ENCODE data around the gene TMEM86A. TPM values are rescaled to one million over a fixed set of nuclear protein-coding genes. Genes with fewer than 3 reads are reported as not detected.

The TMEM86A gene
- total RNA-seq, 1 experiment from 2014 or later: 1.5 TPM

GRCh38 chr11:18743900-18744514 lies 45.4 kb downstream of the TMEM86A start:
- no peaks in the 10 kb centered on the region for H3K36me3 ChIP-seq (replicated peaks; ENCODE audit: control insufficient read depth, insufficient read depth, low read length)
- H3K4me3 ChIP-seq (ENCODE audit: insufficient read depth, low read depth, low read length): no peak overlapping the region
- peak; percentile 42 for DNase-seq
- no peaks in the 10 kb centered on the region for H3K27me3 ChIP-seq (ENCODE audit: control insufficient read depth, insufficient read depth, low read length)

DNA sequence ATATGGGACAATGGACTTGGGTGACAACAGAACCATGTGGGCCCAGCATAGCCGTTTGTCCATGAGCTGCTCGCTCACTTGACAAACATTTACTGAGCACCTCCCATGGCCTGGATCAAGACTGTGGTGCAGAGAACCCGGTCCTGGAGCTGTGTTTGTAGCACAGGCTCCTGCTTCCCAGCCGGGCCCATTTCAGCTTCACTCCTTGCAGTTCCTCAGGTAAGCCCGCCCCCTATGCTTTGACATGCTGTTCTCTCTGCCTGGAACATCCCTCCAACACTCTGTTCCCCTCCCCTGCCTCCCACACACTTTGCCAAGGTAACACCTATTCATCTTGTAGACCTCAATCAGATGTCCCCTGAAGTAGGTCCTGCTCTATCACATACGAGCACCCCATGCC lies 46.7 kb downstream of the TMEM86A start:
- no peak for DNase-seq
- no peaks in the 10 kb centered on the region for H3K36me3 ChIP-seq (replicated peaks; ENCODE audit: control insufficient read depth, insufficient read depth, low read length)
- H3K27me3 ChIP-seq (ENCODE audit: control insufficient read depth, insufficient read depth, low read length): no peaks in the 10 kb centered on the region; the same call in 1 of the 2 replicates
- H3K4me3 ChIP-seq (ENCODE audit: insufficient read depth, low read depth, low read length): no peak overlapping the region

- no peak overlapping the region for H3K4me3 ChIP-seq (ENCODE audit: insufficient read depth, low read depth, low read length)
- no peaks in the 10 kb centered on the region; the same call in 1 of the 2 replicates for H3K27me3 ChIP-seq (ENCODE audit: control insufficient read depth, insufficient read depth, low read length)
- no peaks in the 10 kb centered on the region for H3K36me3 ChIP-seq (replicated peaks; ENCODE audit: control insufficient read depth, insufficient read depth, low read length)
- DNase-seq: no peak
Measured at GRCh38 chr11:18748766-18749365, 50.3 kb downstream of the TMEM86A start.

DNA sequence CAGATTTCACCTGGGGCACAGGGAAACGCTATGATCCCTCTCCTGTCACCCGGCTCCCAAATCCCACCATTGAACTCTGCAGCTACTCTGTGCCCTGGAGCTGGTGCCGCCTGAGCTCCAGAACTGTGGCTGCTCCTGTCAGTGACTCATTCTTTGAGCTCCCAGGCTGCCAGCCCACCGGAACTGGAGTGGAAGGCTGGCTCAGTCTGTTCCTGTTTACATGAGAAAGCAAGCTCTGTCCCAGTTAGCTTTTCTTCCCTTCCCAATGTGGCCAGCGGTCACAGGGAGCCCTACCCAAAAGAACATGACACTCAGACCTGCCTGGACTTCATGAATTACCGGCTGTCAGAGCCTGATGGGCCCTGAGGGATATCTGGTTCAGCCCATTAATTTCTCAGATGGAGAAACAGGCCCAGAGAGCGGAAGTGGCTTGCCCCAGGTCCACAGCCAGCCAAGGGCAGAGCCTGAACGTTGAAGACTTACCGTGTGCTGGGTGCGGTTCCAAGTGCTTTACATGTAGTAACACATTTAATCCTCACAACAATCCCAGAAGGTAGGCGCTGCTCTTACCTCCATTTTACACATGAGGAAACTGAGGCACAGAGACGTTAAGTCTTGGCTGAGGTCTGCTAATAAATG lies 51.2 kb downstream of the TMEM86A start:
- Histone ChIP-seq H3K27me3 (ENCODE audit: control insufficient read depth, insufficient read depth, low read length) (no peaks in the 10 kb centered on the region; the same call in 1 of the 2 replicates), H3K36me3 (replicated peaks; ENCODE audit: control insufficient read depth, insufficient read depth, low read length) (no peaks in the 10 kb centered on the region), H3K4me3 (ENCODE audit: insufficient read depth, low read depth, low read length) (no peak overlapping the region)
- peak; percentile 60 for DNase-seq

- Histone ChIP-seq H3K27me3 (ENCODE audit: control insufficient read depth, insufficient read depth, low read length) (no peaks in the 10 kb centered on the region; the same call in 1 of the 2 replicates), H3K4me3 (ENCODE audit: insufficient read depth, low read depth, low read length) (no peak overlapping the region), H3K36me3 (replicated peaks; ENCODE audit: control insufficient read depth, insufficient read depth, low read length) (no peaks in the 10 kb centered on the region)
- no peak for DNase-seq
Measured at GRCh38 chr11:18750944-18751343, 52.4 kb downstream of the TMEM86A start.

DNA sequence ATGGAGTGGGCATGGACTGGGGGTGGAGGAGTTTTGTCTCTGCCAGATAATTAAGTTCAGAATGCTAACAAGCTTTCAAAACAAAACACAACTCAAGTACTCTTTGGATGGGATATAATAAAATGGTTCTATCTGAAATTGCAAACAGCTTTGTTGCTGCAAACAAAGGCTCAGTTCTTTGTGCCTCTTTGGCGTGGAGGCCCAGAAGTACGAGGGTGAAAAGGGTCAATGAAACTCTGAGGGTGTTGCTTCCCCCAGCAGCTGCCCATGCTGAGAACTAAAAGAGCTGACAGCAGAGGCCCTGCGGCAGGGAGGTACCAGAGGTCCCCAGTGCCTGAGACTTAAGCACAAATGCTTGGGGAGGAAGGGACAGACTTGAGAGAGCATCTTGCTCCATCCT lies 53.9 kb downstream of the TMEM86A start:
- DNase-seq: no peak
- no peaks in the 10 kb centered on the region for H3K36me3 ChIP-seq (replicated peaks; ENCODE audit: control insufficient read depth, insufficient read depth, low read length)
- no peak overlapping the region for H3K4me3 ChIP-seq (ENCODE audit: insufficient read depth, low read depth, low read length)
- no peaks in the 10 kb centered on the region; the same call in 1 of the 2 replicates for H3K27me3 ChIP-seq (ENCODE audit: control insufficient read depth, insufficient read depth, low read length)

DNA sequence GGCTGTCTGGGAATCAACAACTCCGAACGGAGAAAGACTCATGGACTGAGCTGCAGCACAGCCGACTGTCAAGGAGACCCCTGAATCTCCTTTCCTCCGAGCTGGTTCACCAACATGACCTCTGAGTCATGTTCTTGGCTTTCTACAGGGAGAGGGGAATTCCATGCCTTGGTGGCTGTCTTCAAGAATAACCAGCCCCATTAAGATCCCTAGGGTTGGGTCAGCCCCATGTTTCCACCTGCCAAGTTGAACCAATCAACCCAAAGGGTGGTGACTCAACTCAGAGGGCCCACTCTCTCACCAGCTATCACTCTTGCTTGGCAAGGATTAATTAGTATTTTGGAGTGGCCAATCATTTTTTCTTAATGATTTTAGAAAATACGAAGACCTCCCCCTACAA lies 55.7 kb downstream of the TMEM86A start:
- Histone ChIP-seq H3K36me3 (replicated peaks; ENCODE audit: control insufficient read depth, insufficient read depth, low read length) (no peaks in the 10 kb centered on the region), H3K27me3 (ENCODE audit: control insufficient read depth, insufficient read depth, low read length) (no peaks in the 10 kb centered on the region; the same call in 1 of the 2 replicates), H3K4me3 (ENCODE audit: insufficient read depth, low read depth, low read length) (no peak overlapping the region)
- no peak for DNase-seq

Other genes starting within 250 kb of the TMEM86A start
- gene LDHAL6A, start 242.9 kb upstream of the TMEM86A start, total RNA-seq (2014; rRNA removed; shearing (Covaris generic)): not detected in 2 replicates
- gene TSG101, start 171.8 kb upstream of the TMEM86A start, total RNA-seq (2014; rRNA removed; shearing (Covaris generic)): 53.0 and 72.3 TPM in 2 replicates
- 9.4 and 11.0 TPM in 2 replicates for gene UEVLD, start 110.0 kb upstream of the TMEM86A start, total RNA-seq (2014; rRNA removed; shearing (Covaris generic))
- 0.73 TPM in 1 of 2 replicates, not detected in the other for gene MISFA, start 99.0 kb upstream of the TMEM86A start, total RNA-seq (2014; rRNA removed; shearing (Covaris generic))
- gene SPTY2D1, start 64.4 kb upstream of the TMEM86A start, total RNA-seq (2014; rRNA removed; shearing (Covaris generic)): 10.8 and 19.3 TPM in 2 replicates
- gene IGSF22, start 27.4 kb downstream of the TMEM86A start, total RNA-seq (2014; rRNA removed; shearing (Covaris generic)): 0.07 and 0.76 TPM in 2 replicates
- 1.7 and 3.0 TPM in 2 replicates for gene PTPN5, start 93.0 kb downstream of the TMEM86A start, total RNA-seq (2014; rRNA removed; shearing (Covaris generic))
- gene MRGPRX1, start 240.6 kb downstream of the TMEM86A start, total RNA-seq (2014; rRNA removed; shearing (Covaris generic)): not detected in 2 replicates

All from H7 (cell line).